GM13976 (cell line): ENCODE results near the gene PIK3CD.

Source experiments
- DNase-seq: peaks from one replicate; pipeline ENCODE4 v3.0.0; 2012; ENCODE audit warnings: low spot score
- CTCF ChIP-seq: IDR thresholded peaks from 2 replicates; pipeline ENCODE4 v1.5.1; 2012; ENCODE audit warnings: borderline replicate concordance, mild to moderate bottlenecking; ENCODE audit not compliant: insufficient read depth; ENCODE audit errors: extremely low read depth, missing control alignments, control extremely low read depth
- in situ Hi-C: fragments of 300-500 bp; cut with MboI; formaldehyde crosslinking; loops from one replicate; pipeline ENCODE4 v1.12.0; 2022; ENCODE audit warnings: low sequenced_read_pairs, mixed read lengths, inconsistent platforms; ENCODE audit not compliant: unreplicated experiment

PIK3CD gene

DNA sequence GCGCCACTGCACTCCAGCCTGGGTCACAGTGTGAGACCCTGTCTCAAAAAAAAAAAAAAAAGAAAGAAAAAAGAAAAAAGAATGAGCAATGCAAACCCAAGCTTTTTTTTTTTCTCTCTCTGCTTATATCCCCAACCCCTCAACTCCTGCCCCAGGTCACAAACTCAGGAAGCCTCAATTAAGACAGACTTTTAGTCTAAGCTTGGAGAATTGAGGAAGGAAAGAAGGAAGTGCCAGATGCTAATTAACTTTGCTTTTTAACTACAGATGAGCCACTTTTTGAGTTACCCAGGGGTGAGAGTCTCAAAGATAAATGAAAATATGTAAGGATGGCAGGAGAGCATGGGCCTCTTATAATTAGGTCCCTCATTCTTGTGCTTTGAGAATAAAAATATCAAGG lies 33.3 kb downstream of the PIK3CD start:
- TF ChIP-seq CTCF, result no peak
- in situ Hi-C loops, result no loop called here

GRCh38 chr1:9687120-9687873 lies 35.8 kb downstream of the PIK3CD start:
- TF ChIP-seq CTCF, result no peak
- peak; percentile 77 for DNase-seq
- in situ Hi-C loops, result no loop called here

More for the DNA sequence above, 33.3 kb downstream of the PIK3CD start:
- no peak for DNase-seq

GRCh38 chr1:9687874-9688582 lies 36.5 kb downstream of the PIK3CD start:
- in situ Hi-C loops, result no loop called here
- DNase-seq, result no peak
- TF ChIP-seq CTCF, result no peak

- no peak for DNase-seq
- in situ Hi-C loops, result no loop called here
- no peak for TF ChIP-seq CTCF
These were observed 37.1 kb downstream of the PIK3CD start for GRCh38 chr1:9688599-9688998.

- peak; percentile 94 for DNase-seq
- in situ Hi-C loops, result no loop called here
- no peak for TF ChIP-seq CTCF
These were observed 37.6 kb downstream of the PIK3CD start for GRCh38 chr1:9689011-9689706.

- in situ Hi-C loops, result no loop called here
- no peak for DNase-seq
- no peak for TF ChIP-seq CTCF
These were observed 38.4 kb downstream of the PIK3CD start for GRCh38 chr1:9689971-9690381.
